GM12878 (cell line): ENCODE measurements around the gene GALNT12. TPM values are rescaled to one million over a fixed set of nuclear protein-coding genes. Genes with fewer than 3 reads are reported as not detected.

Experiments used
- ATAC-seq: fragments of 200-7000 bp; cut with Tn5 transposase; 3 replicates; pipeline ENCODE4 v1.9.1; 2020; ENCODE audit warnings: mild to moderate bottlenecking, moderate library complexity
- BruUV-seq: library from RNA; stranded (reverse); fragments of 400-500 nt; replicated peaks from 2 replicates; lab custom pipeline; 2021; lab: Mats Ljungman, UMichigan
- CTCF ChIA-PET: fragments of 300-600 bp; sonication (Branson Sonifier 250); formaldehyde crosslinking; extraction: SDS; loops from one replicate; lab custom pipeline; 2021; ENCODE audit warnings: inconsistent platforms; lab: Yijun Ruan, JAX
- POLR2A ChIA-PET: fragments of 350-600 bp; formaldehyde crosslinking; extraction: SDS; loops from one replicate; lab custom pipeline; 2021; ENCODE audit warnings: inconsistent platforms; lab: Charles Lee
- RAD21 ChIA-PET: fragments of 300-600 bp; sonication (Branson Sonifier 250); formaldehyde crosslinking; loops from one replicate; lab custom pipeline; 2023; ENCODE audit warnings: antibody characterized with exemption; ENCODE audit not compliant: unreplicated experiment; lab: Charles Lee
- SMC1A ChIA-PET: fragments of 300-600 bp; sonication (Branson Sonifier 250); formaldehyde crosslinking; loops from one replicate; lab custom pipeline; 2023; ENCODE audit not compliant: unreplicated experiment, uncharacterized antibody; lab: Charles Lee
- DNase-seq: peaks from one replicate; pipeline ENCODE4 v3.0.0-alpha.2; 2011; ENCODE audit warnings: low read depth, low spot score
- FAIRE-seq: peaks from 3 replicates; lab custom pipeline; 2011; peaks lifted over from hg19 to GRCh38; lab: Jason Lieb, UNC
- H2AFZ ChIP-seq: 2 replicates; pipeline ENCODE4 v1.6.0; 2011; ENCODE audit warnings: low read depth, low read length, control low read depth; ENCODE audit not compliant: control insufficient read depth
- H3K27ac ChIP-seq: 2 replicates; pipeline ENCODE4 v1.5.1; 2011; ENCODE audit warnings: control low read depth; ENCODE audit not compliant: control insufficient read depth, insufficient read depth
- H3K27me3 ChIP-seq, 2 experiments: replicated peaks in 1 of 2; 2 replicates each; pipeline versions ENCODE4 v1.6.0 to v1.6.1; 2011; ENCODE audit warnings: low read length in 1 of 2; ENCODE audit not compliant: control insufficient read depth in 2 of 2, insufficient read depth in 2 of 2
- H3K36me3 ChIP-seq, 2 experiments: 2 replicates each; pipeline ENCODE4 v1.5.1; 2011; ENCODE audit warnings: low read length in 1 of 2; ENCODE audit not compliant: control insufficient read depth in 2 of 2, insufficient read depth in 2 of 2
- H3K4me1 ChIP-seq: 2 replicates; pipeline ENCODE4 v1.6.1; 2011; ENCODE audit warnings: mild to moderate bottlenecking, low read length, moderate library complexity, mixed read lengths; ENCODE audit not compliant: control insufficient read depth, insufficient read depth
- H3K4me2 ChIP-seq: 2 replicates; pipeline ENCODE4 v1.6.0; 2011; ENCODE audit warnings: control low read depth; ENCODE audit not compliant: control insufficient read depth, insufficient read depth
- H3K4me3 ChIP-seq: fragments of 200-600 bp; sonication (generic); 2 replicates; pipeline ENCODE4 v1.5.1; 2016
- H3K79me2 ChIP-seq: 2 replicates; pipeline ENCODE4 v1.6.0; 2011; ENCODE audit warnings: low read length; ENCODE audit not compliant: control insufficient read depth, insufficient read depth
- H3K9ac ChIP-seq: 2 replicates; pipeline ENCODE4 v1.8.0; 2011; ENCODE audit warnings: low read length, control low read depth, mixed read lengths; ENCODE audit not compliant: control insufficient read depth, insufficient read depth
- H3K9me3 ChIP-seq: replicated peaks from 3 replicates; pipeline ENCODE4 v1.5.1; 2011; ENCODE audit warnings: mild to moderate bottlenecking, low read length; ENCODE audit not compliant: control insufficient read depth, insufficient read depth
- H4K20me1 ChIP-seq: 2 replicates; pipeline ENCODE4 v1.6.0; 2011; ENCODE audit not compliant: control insufficient read depth, insufficient read depth
- BCL11A ChIP-seq: IDR thresholded peaks from 2 replicates; pipeline ENCODE4 v1.6.1; 2011; ENCODE audit warnings: low read depth, low read length
- DPF2 ChIP-seq: fragments of 450-650 bp; IDR thresholded peaks from 2 replicates; pipeline ENCODE4 v1.6.1; 2017; ENCODE audit warnings: mild to moderate bottlenecking
- EGR1 ChIP-seq, 2 experiments: IDR thresholded peaks; 1 replicate in 1 of 2; 2 replicates in 1 of 2; pipeline ENCODE4 v1.6.1; 2011 to 2012; ENCODE audit warnings: low read depth in 2 of 2, low read length in 2 of 2, borderline replicate concordance in 1 of 2, mild to moderate bottlenecking in 1 of 2, moderate library complexity in 1 of 2
- ESRRA ChIP-seq: IDR thresholded peaks from 2 replicates; pipeline ENCODE4 v1.6.1; 2012; ENCODE audit warnings: mild to moderate bottlenecking, low read length, improper control_type of control experiment
- GATAD2B ChIP-seq: fragments of 450-650 bp; conservative IDR thresholded peaks from 2 replicates; pipeline ENCODE4 v1.6.1; 2017; ENCODE audit warnings: low read depth, mild to moderate bottlenecking, moderate library complexity
- LARP7 ChIP-seq: fragments of 450-650 bp; IDR thresholded peaks from 2 replicates; pipeline ENCODE4 v1.6.1; 2017; ENCODE audit warnings: mild to moderate bottlenecking
- NFYB ChIP-seq: IDR thresholded peaks from 2 replicates; pipeline ENCODE4 v1.6.1; 2011; ENCODE audit warnings: low read depth, mild to moderate bottlenecking, low read length, improper control_type of control experiment, moderate library complexity; ENCODE audit not compliant: insufficient read depth
- NKRF ChIP-seq: fragments of 450-650 bp; conservative IDR thresholded peaks from 2 replicates; pipeline ENCODE4 v1.6.1; 2017; ENCODE audit warnings: mild to moderate bottlenecking, moderate library complexity
- RAD21 ChIP-seq: IDR thresholded peaks from 2 replicates; pipeline ENCODE4 v1.6.1; 2011; ENCODE audit warnings: mild to moderate bottlenecking, low read depth, low read length, moderate library complexity; ENCODE audit not compliant: insufficient read depth
- RELA ChIP-seq: fragments of 450-650 bp; IDR thresholded peaks from 2 replicates; pipeline ENCODE4 v1.8.0; 2014; ENCODE audit warnings: borderline replicate concordance; ENCODE audit not compliant: partially characterized antibody
- REST ChIP-seq: IDR thresholded peaks from 2 replicates; pipeline ENCODE4 v1.6.1; 2012; ENCODE audit warnings: mild to moderate bottlenecking, low read depth, low read length
- SMAD5 ChIP-seq: IDR thresholded peaks from 2 replicates; pipeline ENCODE4 v1.6.1; 2016; ENCODE audit warnings: antibody characterized with exemption, low read depth
- SREBF1 ChIP-seq: IDR thresholded peaks from 2 replicates; pipeline ENCODE4 v1.6.1; 2012; ENCODE audit warnings: mild to moderate bottlenecking, low read length
- WGBS: methylation state at CpG from one replicate; pipeline ENCODE4 v1.1.6; 2016; ENCODE audit warnings: low lambda C conversion rate; ENCODE audit not compliant: insufficient replicate concordance, insufficient coverage; ENCODE audit errors: missing lambda C conversion rate; 5-methylcytosine and 5-hydroxymethylcytosine counted together
- in situ Hi-C: fragments of 300-500 bp; cut with MboI; formaldehyde crosslinking; loops from 9 replicates; pipeline ENCODE4 v1.14.3; 2018; ENCODE audit warnings: mixed read lengths
- intact Hi-C: fragments of 100-400 bp; cut with micrococcal nuclease; formaldehyde crosslinking; loops from one replicate; pipeline ENCODE4 v1.14.2; 2022; ENCODE audit not compliant: unreplicated experiment
- polyA plus RNA-seq, 11 experiments: library from polyadenylated mRNA; depleted of rRNA in 4 of 11; unstranded in 6 of 11; stranded (reverse) in 5 of 11; fragments of >200 nt; fragmentation: Nextera tagmentation in 4 of 11; fragmentation: Illumina TruSeq in 1 of 11; extraction: Ambion mirVana in 4 of 11; extraction: Trizol in 1 of 11; gene quantifications; 1 replicate in 1 of 11; 2 replicates in 10 of 11; pipeline versions ENCODE4 v1.2.1 to v1.2.3, GENCODE V29; 2011 to 2016; ENCODE audit warnings: inconsistent platforms in 2 of 11, missing spikeins in 2 of 11, low read depth in 1 of 11
- total RNA-seq, 4 experiments: library from RNA; depleted of rRNA in 3 of 4; stranded (reverse); fragments of >200 nt in 3 of 4; fragmentation: Illumina TruSeq in 1 of 4; extraction: Trizol in 1 of 4; gene quantifications; 2 replicates each; pipeline versions ENCODE4 v1.2.1 to v1.2.3, GENCODE V29; 2013 to 2021

The GALNT12 gene
- total and polyA plus RNA-seq, 10 of the 15 experiments (the other 5 are each of a cell fraction or from before 2014, with no cell fraction given), result 0.13 to 5.3 (median 3.2) TPM

GRCh38 chr9:98836206-98836605 is 28.7 kb downstream of the GALNT12 start:
- Histone ChIP-seq H3K79me2 (no peaks in the 10 kb centered on the region), H2AFZ (no peak overlapping the region), H3K4me1 (no peaks in the 10 kb centered on the region), H3K36me3 (no peaks in the 10 kb centered on the region), H4K20me1 (no peaks in the 10 kb centered on the region), H3K27ac (no peak overlapping the region), H3K9me3 (no peaks in the 10 kb centered on the region), H3K4me2 (no peak overlapping the region), H3K27me3 (no peaks in the 10 kb centered on the region; a peak in 1 of 4 replicates), H3K4me3 (no peak overlapping the region), H3K9ac (no peak overlapping the region)
- DNase-seq (no peak), FAIRE-seq (no peak), ATAC-seq (no peak)
- intact Hi-C loops, result loop anchor here (5.0 kb wide), 1 partner anchor 891 kb away; no protein-coding TSS in a partner anchor
- in situ Hi-C loops, result no loop called here
- 37% methylated on average over 4 of the region's 4 CpGs for WGBS
- ChIA-PET RAD21 (no interaction called here), CTCF (interaction anchor here (0.8 kb wide), 1 partner anchor 11 kb away, joined by 3 read pairs; no protein-coding TSS in a partner anchor), SMC1A (interaction anchor here (1.1 kb wide), 1 partner anchor 11 kb away, joined by 3 read pairs; no protein-coding TSS in a partner anchor), POLR2A (no interaction called here)
- no TSS peak for BruUV-seq
- no peak for TF ChIP-seq NKRF
- TF ChIP-seq GATAD2B, result no peak
- TF ChIP-seq RELA, result no peak
- no peak for TF ChIP-seq BCL11A
- TF ChIP-seq NFYB, result no peak
- no peak for TF ChIP-seq EGR1 (IDR thresholded peaks at IDR 0.05; ENCODE audit: borderline replicate concordance in 1 of 2, low read depth in 2 of 2, low read length in 2 of 2)
- TF ChIP-seq REST, result no peak
- TF ChIP-seq SMAD5, result no peak
- TF ChIP-seq DPF2, result no peak
- TF ChIP-seq SREBF1, result no peak
- TF ChIP-seq ESRRA, result no peak
- no peak for TF ChIP-seq RAD21
- TF ChIP-seq LARP7, result no peak
